Smooth muscle cell (in vitro differentiated cells): Measurements from ENCODE around the gene FOXI3. TPM values are rescaled to one million over a fixed set of nuclear protein-coding genes. Genes with fewer than 3 reads are reported as not detected.
"Not testable (repeated sequence)": the region's sequence is repeated elsewhere in the genome, so short reads cannot be mapped to it uniquely, and the experiment has no call there.

ENCODE experiments used
- DNase-seq: peaks from one replicate; lab custom pipeline; 2025; ENCODE audit not compliant: unreplicated experiment; lab: John Stamatoyannopoulos, UW
- H2AFZ ChIP-seq: fragments of 200-600 bp; sonication (generic); 2 replicates; pipeline ENCODE4 v1.6.0; 2016; ENCODE audit warnings: antibody characterized with exemption, low read depth, mild to moderate bottlenecking
- H3F3A ChIP-seq: fragments of 200-600 bp; sonication (generic); 2 replicates; pipeline ENCODE4 v1.6.0; 2017; ENCODE audit warnings: antibody characterized with exemption, low read depth
- H3K27ac ChIP-seq: fragments of 200-600 bp; sonication (generic); 2 replicates; pipeline ENCODE4 v1.5.1; 2016; ENCODE audit warnings: low read depth, mild to moderate bottlenecking
- H3K27me3 ChIP-seq: fragments of 200-600 bp; sonication (generic); 2 replicates; pipeline ENCODE4 v1.6.1; 2016; ENCODE audit warnings: low read depth, mild to moderate bottlenecking
- H3K36me3 ChIP-seq: fragments of 200-600 bp; sonication (generic); 2 replicates; pipeline ENCODE4 v1.5.1; 2016; ENCODE audit warnings: low read depth
- H3K4me1 ChIP-seq: fragments of 200-600 bp; sonication (generic); 2 replicates; pipeline ENCODE4 v1.5.1; 2016; ENCODE audit warnings: low read depth
- H3K4me2 ChIP-seq: fragments of 200-600 bp; sonication (generic); 2 replicates; pipeline ENCODE4 v1.6.0; 2016; ENCODE audit warnings: mild to moderate bottlenecking
- H3K4me3 ChIP-seq: fragments of 200-600 bp; sonication (generic); 2 replicates; pipeline ENCODE4 v1.5.1; 2016; ENCODE audit warnings: mild to moderate bottlenecking
- H3K79me2 ChIP-seq: fragments of 200-600 bp; sonication (generic); 2 replicates; pipeline ENCODE4 v1.6.0; 2016; ENCODE audit warnings: low read depth, mild to moderate bottlenecking
- H3K9ac ChIP-seq: fragments of 200-600 bp; sonication (generic); 2 replicates; pipeline ENCODE4 v1.6.0; 2016; ENCODE audit warnings: low read depth
- H3K9me3 ChIP-seq: fragments of 200-600 bp; sonication (generic); replicated peaks from 2 replicates; pipeline ENCODE4 v1.5.1; 2016; ENCODE audit warnings: low read depth
- H4K20me1 ChIP-seq: fragments of 200-600 bp; sonication (generic); 2 replicates; pipeline ENCODE4 v1.6.0; 2016; ENCODE audit warnings: low read depth
- CTCF ChIP-seq: fragments of 200-600 bp; sonication (generic); IDR thresholded peaks from 2 replicates; pipeline ENCODE4 v1.5.1; 2017; ENCODE audit warnings: borderline replicate concordance, mild to moderate bottlenecking, antibody characterized with exemption; ENCODE audit not compliant: insufficient read depth, poor library complexity, severe bottlenecking
- WGBS: methylation state at CpG from one replicate; pipeline ENCODE4 v1.1.7; 2016; ENCODE audit warnings: low lambda C conversion rate; 5-methylcytosine and 5-hydroxymethylcytosine counted together
- polyA plus RNA-seq: library from polyadenylated mRNA; unstranded; fragments of >200 nt; fragmentation: Nextera tagmentation; extraction: Ambion mirVana; gene quantifications from 2 replicates; pipeline ENCODE4 v1.2.1, GENCODE V29; 2016
- small RNA-seq: library from RNA; depleted of rRNA; stranded (forward); fragments of <200 nt; gene quantifications from one replicate; pipeline ENCODE3, GENCODE V24; 2014
- total RNA-seq: library from RNA; depleted of rRNA; stranded (reverse); fragments of >200 nt; gene quantifications from 2 replicates; pipeline ENCODE4 v1.2.3, GENCODE V29; 2014

Gene FOXI3
- total and polyA plus RNA-seq, 2 experiments from 2014 or later: not detected

- H3K4me1 ChIP-seq: peaks cover 19% of the 10 kb centered on the region
- WGBS: 27% methylated on average over 6 of the region's 6 CpGs
- no peaks in the 10 kb centered on the region for H3K79me2 ChIP-seq
- DNase-seq: no peak
- no peak overlapping the region for H3K9ac ChIP-seq
- TF ChIP-seq CTCF: no peak
- H3K4me3 ChIP-seq: no peak overlapping the region
- peaks cover 13% of the 10 kb centered on the region for H3K27me3 ChIP-seq
- H4K20me1 ChIP-seq: no peaks in the 10 kb centered on the region
- H3K27ac ChIP-seq: no peak overlapping the region
- H3K9me3 ChIP-seq: no peaks in the 10 kb centered on the region
- no peaks in the 10 kb centered on the region for H3K36me3 ChIP-seq
- H3F3A ChIP-seq: no peaks in the 10 kb centered on the region
- no peak overlapping the region for H3K4me2 ChIP-seq
- no peak overlapping the region for H2AFZ ChIP-seq
Observed at GRCh38 chr2:88416016-88416663, 36.4 kb downstream of the FOXI3 start.

GRCh38 chr2:88408870-88409269 is 43.6 kb downstream of the FOXI3 start:
- H3F3A ChIP-seq, H3K27ac ChIP-seq, H3K4me1 ChIP-seq, H3K9me3 ChIP-seq, H3K79me2 ChIP-seq, DNase-seq, H3K4me3 ChIP-seq, H3K4me2 ChIP-seq, H2AFZ ChIP-seq, H4K20me1 ChIP-seq, H3K36me3 ChIP-seq, H3K9ac ChIP-seq, H3K27me3 ChIP-seq: not testable (repeated sequence)
- WGBS: 92% methylated on average over 5 of the region's 5 CpGs

DNA sequence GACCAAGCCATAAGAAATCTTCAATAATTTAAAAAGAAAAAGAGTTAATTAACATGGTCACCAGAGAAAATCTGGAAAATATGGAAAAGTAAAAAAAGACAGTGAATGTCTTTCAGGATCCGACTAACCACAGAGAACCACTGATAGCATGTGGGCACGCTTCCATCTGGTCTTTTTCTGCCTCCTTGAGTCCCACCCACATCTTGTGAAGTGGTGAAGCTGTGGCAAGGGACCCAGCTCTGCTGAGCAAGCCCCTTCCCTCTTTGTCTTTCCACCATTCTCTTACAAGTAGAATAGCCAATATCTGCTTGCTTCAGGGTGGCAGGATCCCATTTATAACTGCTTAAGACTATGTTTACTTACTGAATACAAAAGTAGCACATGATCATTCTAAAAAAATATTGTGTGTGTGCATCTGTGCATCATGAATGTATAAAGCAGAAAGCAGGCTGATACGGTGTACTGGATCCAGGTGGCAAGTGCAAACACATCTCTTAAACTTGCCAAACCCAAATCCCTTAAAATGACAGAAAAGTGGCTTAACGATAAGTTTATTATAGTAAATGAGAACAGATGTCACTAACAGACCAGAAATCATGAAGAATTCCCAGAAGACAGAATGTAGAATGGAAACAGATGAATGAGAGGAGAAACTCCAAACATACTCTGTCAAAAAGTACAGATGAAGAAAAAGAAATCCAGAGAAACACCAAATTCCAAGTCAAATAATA is 52.3 kb downstream of the FOXI3 start:
- WGBS: 54% methylated on average over 4 of the region's 4 CpGs
- H3K79me2 ChIP-seq: no peaks in the 10 kb centered on the region
- no peaks in the 10 kb centered on the region for H3F3A ChIP-seq
- H4K20me1 ChIP-seq: no peaks in the 10 kb centered on the region
- no peak overlapping the region for H3K4me3 ChIP-seq
- H3K4me1 ChIP-seq: no peaks in the 10 kb centered on the region
- no peak overlapping the region for H3K9ac ChIP-seq
- H2AFZ ChIP-seq: no peak overlapping the region
- no peak overlapping the region for H3K4me2 ChIP-seq
- DNase-seq: no peak
- no peaks in the 10 kb centered on the region for H3K9me3 ChIP-seq
- no peak for TF ChIP-seq CTCF
- H3K27ac ChIP-seq: no peak overlapping the region
- H3K27me3 ChIP-seq: no peaks in the 10 kb centered on the region
- H3K36me3 ChIP-seq: no peaks in the 10 kb centered on the region

- 53% methylated on average over 5 of the region's 5 CpGs for WGBS
Observed at GRCh38 chr2:88398180-88398579, 54.3 kb downstream of the FOXI3 start.

More at GRCh38 chr2:88398180-88398579, 54.3 kb downstream of the FOXI3 start:
- Histone ChIP-seq H3K27me3 (no peaks in the 10 kb centered on the region), H3K9me3 (no peaks in the 10 kb centered on the region), H3K27ac (no peak overlapping the region), H3K36me3 (no peaks in the 10 kb centered on the region), H3F3A (no peaks in the 10 kb centered on the region), H3K9ac (no peak overlapping the region), H3K4me3 (no peak overlapping the region), H4K20me1 (no peaks in the 10 kb centered on the region), H2AFZ (no peak overlapping the region), H3K79me2 (no peaks in the 10 kb centered on the region), H3K4me1 (no peaks in the 10 kb centered on the region), H3K4me2 (no peak overlapping the region)
- no peak for TF ChIP-seq CTCF
- DNase-seq: no peak

Small RNA genes within 50 kb of the gene (small RNA-seq; reads per million reads assigned to genes)
- not detected for gene RNU6-1007P

Other genes with a start within 250 kb of the FOXI3 start
- gene EIF2AK3, start 174.8 kb upstream of the FOXI3 start, total RNA-seq: 53.4 and 61.6 TPM in 2 replicates
- gene EIF2AK3, start 174.8 kb upstream of the FOXI3 start, polyA plus RNA-seq: 16.2 and 18.0 TPM in 2 replicates
- gene RPIA, start 239.0 kb upstream of the FOXI3 start, total RNA-seq: 4.8 and 9.9 TPM in 2 replicates
- 8.9 and 11.3 TPM in 2 replicates for gene RPIA, start 239.0 kb upstream of the FOXI3 start, polyA plus RNA-seq